Panc1 (cell line): ENCODE measurements around the gene SKAP1.

ENCODE experiments used
- CTCF ChIP-seq: fragments of 450-650 bp; IDR thresholded peaks from 2 replicates; pipeline ENCODE4 v1.5.1; 2017; ENCODE audit warnings: mild to moderate bottlenecking
- POLR2AphosphoS5 ChIP-seq: IDR thresholded peaks from 2 replicates; pipeline ENCODE4 v1.6.1; 2012; ENCODE audit warnings: mild to moderate bottlenecking, low read depth, low read length, moderate library complexity
- REST ChIP-seq, 2 experiments: IDR thresholded peaks; 2 replicates each; pipeline ENCODE4 v1.6.1; 2011 to 2012; ENCODE audit warnings: low read depth in 2 of 2, control low read depth in 1 of 2, low read length in 1 of 2, mild to moderate bottlenecking in 1 of 2, moderate library complexity in 1 of 2; ENCODE audit not compliant: insufficient read depth in 1 of 2
- SIN3A ChIP-seq: IDR thresholded peaks from 2 replicates; pipeline ENCODE4 v1.6.1; 2012; ENCODE audit warnings: low read depth, mild to moderate bottlenecking, low read length, moderate library complexity, borderline replicate concordance; ENCODE audit not compliant: insufficient read depth
- TCF7L2 ChIP-seq: IDR thresholded peaks from 2 replicates; pipeline ENCODE4 v1.6.1; 2011; ENCODE audit warnings: mild to moderate bottlenecking, low read depth, low read length, inconsistent platforms

- no peak for TF ChIP-seq CTCF
- no peak for TF ChIP-seq SIN3A
- TF ChIP-seq POLR2AphosphoS5: no peak
- no peak for TF ChIP-seq REST (IDR thresholded peaks at IDR 0.05; ENCODE audit: insufficient read depth in 1 of 2, low read depth in 2 of 2, low read length in 1 of 2)
- TF ChIP-seq TCF7L2: no peak
Measured at GRCh38 chr17:48375356-48375755, 54.7 kb downstream of the SKAP1 start.
